ENCODE measurements around the gene B4GALT3.

B4GALT3 gene

DNA sequence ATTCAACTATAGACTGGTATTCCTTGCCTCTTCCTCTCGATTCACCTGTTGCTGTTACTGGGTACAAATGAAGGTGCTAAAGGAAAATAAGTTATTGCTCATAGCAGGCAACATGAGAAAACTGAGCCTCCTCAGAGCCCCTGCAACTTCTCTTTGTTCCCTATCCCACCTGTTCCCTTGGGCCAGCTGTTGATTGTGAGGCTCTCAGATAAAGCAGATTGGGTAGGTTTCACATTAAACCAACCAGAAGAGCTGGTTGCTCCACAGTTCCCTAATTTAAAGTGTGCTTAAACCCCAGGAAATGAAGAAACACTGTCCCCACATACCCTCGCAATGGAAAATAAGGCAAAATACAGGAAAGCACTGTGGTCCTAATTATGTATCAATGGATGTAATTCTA lies 49.7 kb downstream of the B4GALT3 start:
- DNase-seq (ENCODE audit: low spot score) = no peak

- DNase-seq (ENCODE audit: low spot score) = no peak
These were observed 54.3 kb downstream of the B4GALT3 start for GRCh38 chr1:161122967-161123366.

DNA sequence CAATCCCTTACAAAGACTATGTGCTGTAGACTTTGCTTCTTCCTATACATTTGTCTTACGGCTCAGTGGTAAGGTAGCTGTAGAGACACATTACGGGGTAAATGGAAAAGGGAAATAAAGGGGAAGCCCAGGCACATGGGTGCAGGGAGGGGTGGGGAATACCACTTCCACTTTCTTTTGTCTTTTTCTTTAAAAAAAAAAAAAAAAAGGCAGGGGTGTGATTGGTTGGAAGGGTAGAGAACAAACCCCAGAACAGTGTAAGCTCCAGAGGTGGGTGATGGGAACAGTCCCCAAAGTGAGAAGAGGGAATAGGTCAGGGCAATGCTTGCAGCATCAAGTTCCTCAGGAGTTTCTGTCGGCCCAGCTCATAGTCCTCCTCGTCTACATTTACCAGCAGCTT lies 55.5 kb downstream of the B4GALT3 start:
- DNase-seq (ENCODE audit: low spot score) = peak; percentile 31

Data from globus pallidus (tissue), 1 donor.